Stimulated activated naive B cell treated with anti-CD40 and anti-IgM and Interleukin-4, amounts not matched to agents 10 μg/mL and 1 μg/mL and 100 μg/mL, for 72 hours (primary cell): ENCODE measurements around the gene CLIC6.
A peak's percentile ranks its signal among the peaks of the same experiment; 100 is the strongest.

Experiments
- ATAC-seq, 2 donors: fragments of 150-1000 bp; cut with Tn5 transposase; replicated peaks; 2 replicates each; pipeline ENCODE4 v1.10.0; 2021; ENCODE audit warnings: moderate library complexity in 1 of 2
- DNase-seq: peaks from one replicate; pipeline ENCODE4 v3.0.0; 2021
- H3K27ac Mint-ChIP-seq: one replicate; pipeline ENCODE4 v1.8.0; 2022; ENCODE audit warnings: mild to moderate bottlenecking, mixed read lengths
- H3K27me3 Mint-ChIP-seq, 2 donors: one replicate each; pipeline ENCODE4 v1.8.0; 2022; ENCODE audit warnings: mixed read lengths in 2 of 2
- H3K36me3 Mint-ChIP-seq, 2 donors: one replicate each; pipeline ENCODE4 v1.8.0; 2022; ENCODE audit warnings: mixed read lengths in 2 of 2, mild to moderate bottlenecking in 1 of 2
- H3K4me1 Mint-ChIP-seq, 2 donors: one replicate each; pipeline ENCODE4 v1.8.0; 2022; ENCODE audit warnings: mixed read lengths in 2 of 2, mild to moderate bottlenecking in 1 of 2
- H3K4me3 Mint-ChIP-seq, 2 donors: one replicate each; pipeline ENCODE4 v1.8.0; 2022; ENCODE audit warnings: mild to moderate bottlenecking in 2 of 2, mixed read lengths in 2 of 2, moderate library complexity in 1 of 2
- H3K9me3 Mint-ChIP-seq, 2 donors: one replicate each; pipeline ENCODE4 v1.8.0; 2022; ENCODE audit warnings: mixed read lengths in 2 of 2, mild to moderate bottlenecking in 1 of 2

Gene CLIC6

GRCh38 chr21:34670962-34671348, 2.2 kb downstream of the CLIC6 start:
- H3K27me3 Mint-ChIP-seq: peaks cover 63 to 65% of the 10 kb centered on the region in 2 donors
- peaks cover 13 to 21% of the 10 kb centered on the region in 2 donors for H3K4me1 Mint-ChIP-seq
- no peak for DNase-seq
- H3K36me3 Mint-ChIP-seq: peaks cover 0 to 2% of the 10 kb centered on the region in 2 donors
- no peak for ATAC-seq
- no peaks in the 10 kb centered on the region for H3K9me3 Mint-ChIP-seq
- H3K27ac Mint-ChIP-seq: no peak overlapping the region
- H3K4me3 Mint-ChIP-seq: peak overlapping the region; percentile 75 to 77

- peak overlapping the region in 1 of 2 donors; percentile 41 for H3K4me3 Mint-ChIP-seq
Observed at GRCh38 chr21:34671462-34671861, 2.7 kb downstream of the CLIC6 start.

GRCh38 chr21:34671891-34672290, 3.1 kb downstream of the CLIC6 start:
- peaks cover 0 to 2% of the 10 kb centered on the region in 2 donors for H3K36me3 Mint-ChIP-seq
- no peak overlapping the region for H3K27ac Mint-ChIP-seq
- H3K4me3 Mint-ChIP-seq: no peak overlapping the region
- no peaks in the 10 kb centered on the region for H3K9me3 Mint-ChIP-seq
- DNase-seq (no peak), ATAC-seq (no peak)
- H3K27me3 Mint-ChIP-seq: peaks cover 64 to 65% of the 10 kb centered on the region in 2 donors
- H3K4me1 Mint-ChIP-seq: peaks cover 13 to 21% of the 10 kb centered on the region in 2 donors

More at GRCh38 chr21:34671462-34671861, 2.7 kb downstream of the CLIC6 start:
- H3K9me3 Mint-ChIP-seq: no peaks in the 10 kb centered on the region
- H3K4me1 Mint-ChIP-seq: peaks cover 13 to 21% of the 10 kb centered on the region in 2 donors
- no peak overlapping the region for H3K27ac Mint-ChIP-seq
- ATAC-seq: no peak
- H3K36me3 Mint-ChIP-seq: peaks cover 0 to 2% of the 10 kb centered on the region in 2 donors
- H3K27me3 Mint-ChIP-seq: peaks cover 64 to 65% of the 10 kb centered on the region in 2 donors
- DNase-seq: no peak

GRCh38 chr21:34673006-34673405, 4.2 kb downstream of the CLIC6 start:
- no peak overlapping the region for H3K27ac Mint-ChIP-seq
- H3K27me3 Mint-ChIP-seq: peaks cover 60 to 63% of the 10 kb centered on the region in 2 donors
- peaks cover 0 to 2% of the 10 kb centered on the region in 2 donors for H3K36me3 Mint-ChIP-seq
- H3K4me1 Mint-ChIP-seq: peaks cover 13 to 21% of the 10 kb centered on the region in 2 donors
- H3K4me3 Mint-ChIP-seq: no peak overlapping the region
- ATAC-seq (peak; percentile 64 to 65), DNase-seq (no peak)
- no peaks in the 10 kb centered on the region for H3K9me3 Mint-ChIP-seq

- Mint-ChIP-seq H3K36me3 (peaks cover 0 to 3% of the 10 kb centered on the region in 2 donors), H3K4me1 (peaks cover 12 to 19% of the 10 kb centered on the region in 2 donors), H3K27ac (no peak overlapping the region), H3K9me3 (peaks cover 2 to 6% of the 10 kb centered on the region in 2 donors), H3K27me3 (peaks cover 49 to 50% of the 10 kb centered on the region in 2 donors), H3K4me3 (no peak overlapping the region)
- ATAC-seq (no peak), DNase-seq (no peak)
Observed at GRCh38 chr21:34674468-34674867, 5.7 kb downstream of the CLIC6 start.

GRCh38 chr21:34675871-34676270, 7.1 kb downstream of the CLIC6 start:
- ATAC-seq (no peak), DNase-seq (no peak)
- no peak overlapping the region for H3K4me3 Mint-ChIP-seq
- H3K27ac Mint-ChIP-seq: no peak overlapping the region
- peaks cover 8 to 15% of the 10 kb centered on the region in 2 donors for H3K9me3 Mint-ChIP-seq
- H3K4me1 Mint-ChIP-seq: peaks cover 9 to 12% of the 10 kb centered on the region in 2 donors
- peaks cover 2 to 5% of the 10 kb centered on the region in 2 donors for H3K36me3 Mint-ChIP-seq
- peaks cover 42 to 45% of the 10 kb centered on the region in 2 donors for H3K27me3 Mint-ChIP-seq

- H3K4me1 Mint-ChIP-seq: peaks cover 3 to 5% of the 10 kb centered on the region in 2 donors
- peaks cover 2 to 5% of the 10 kb centered on the region in 2 donors for H3K36me3 Mint-ChIP-seq
- peaks cover 23 to 32% of the 10 kb centered on the region in 2 donors for H3K9me3 Mint-ChIP-seq
- DNase-seq (no peak), ATAC-seq (no peak)
- peaks cover 13 to 27% of the 10 kb centered on the region in 2 donors for H3K27me3 Mint-ChIP-seq
- H3K4me3 Mint-ChIP-seq: no peak overlapping the region
- no peak overlapping the region for H3K27ac Mint-ChIP-seq
Observed at GRCh38 chr21:34679051-34679450, 10.3 kb downstream of the CLIC6 start.

- ATAC-seq: no peak
- no peak for DNase-seq
- Mint-ChIP-seq H3K4me1 (peaks cover 1% of the 10 kb centered on the region in 2 donors), H3K9me3 (peaks cover 23 to 28% of the 10 kb centered on the region in 2 donors), H3K27me3 (peaks cover 0 to 25% of the 10 kb centered on the region in 2 donors), H3K4me3 (no peak overlapping the region), H3K27ac (no peak overlapping the region), H3K36me3 (peaks cover under 1 to 5% of the 10 kb centered on the region in 2 donors)
Observed at GRCh38 chr21:34684174-34684876, 15.5 kb downstream of the CLIC6 start.

- Mint-ChIP-seq H3K27ac (no peak overlapping the region), H3K27me3 (peaks cover 0 to 19% of the 10 kb centered on the region in 2 donors), H3K4me1 (peaks cover 5 to 15% of the 10 kb centered on the region in 2 donors), H3K4me3 (no peak overlapping the region), H3K36me3 (no peaks in the 10 kb centered on the region), H3K9me3 (peaks cover 7% of the 10 kb centered on the region in 2 donors)
- ATAC-seq (no peak), DNase-seq (no peak)
Observed at GRCh38 chr21:34687065-34687464, 18.3 kb downstream of the CLIC6 start.

- H3K4me3 Mint-ChIP-seq: no peak overlapping the region
- peaks cover 10 to 21% of the 10 kb centered on the region in 2 donors for H3K4me1 Mint-ChIP-seq
- ATAC-seq (no peak), DNase-seq (no peak)
- no peak overlapping the region for H3K27ac Mint-ChIP-seq
- H3K36me3 Mint-ChIP-seq: no peaks in the 10 kb centered on the region
- peaks cover 0 to 19% of the 10 kb centered on the region in 2 donors for H3K27me3 Mint-ChIP-seq
- peaks cover 5 to 7% of the 10 kb centered on the region in 2 donors for H3K9me3 Mint-ChIP-seq
Observed at GRCh38 chr21:34687745-34688144, 19.0 kb downstream of the CLIC6 start.

- H3K4me3 Mint-ChIP-seq: no peak overlapping the region
- H3K27me3 Mint-ChIP-seq: peaks cover 0 to 17% of the 10 kb centered on the region in 2 donors
- no peak for ATAC-seq
- DNase-seq: no peak
- no peak overlapping the region for H3K27ac Mint-ChIP-seq
- peaks cover 14 to 25% of the 10 kb centered on the region in 2 donors for H3K4me1 Mint-ChIP-seq
- peaks cover 4 to 6% of the 10 kb centered on the region in 2 donors for H3K9me3 Mint-ChIP-seq
- no peaks in the 10 kb centered on the region for H3K36me3 Mint-ChIP-seq
Observed at GRCh38 chr21:34688145-34688544, 19.4 kb downstream of the CLIC6 start.

- no peak for ATAC-seq
- Mint-ChIP-seq H3K4me1 (peaks cover 20 to 31% of the 10 kb centered on the region in 2 donors), H3K4me3 (no peak overlapping the region), H3K27me3 (peaks cover 0 to 11% of the 10 kb centered on the region in 2 donors), H3K9me3 (peaks cover 2 to 3% of the 10 kb centered on the region in 2 donors), H3K27ac (no peak overlapping the region), H3K36me3 (peaks cover 2 to 4% of the 10 kb centered on the region in 2 donors)
- DNase-seq: no peak
Observed at GRCh38 chr21:34688715-34689114, 19.9 kb downstream of the CLIC6 start.

- ATAC-seq (no peak), DNase-seq (no peak)
- peaks cover 28 to 44% of the 10 kb centered on the region in 2 donors for H3K4me1 Mint-ChIP-seq
- H3K27me3 Mint-ChIP-seq: peaks cover 2 to 17% of the 10 kb centered on the region in 2 donors
- H3K27ac Mint-ChIP-seq: no peak overlapping the region
- peaks cover 7 to 10% of the 10 kb centered on the region in 2 donors for H3K9me3 Mint-ChIP-seq
- no peak overlapping the region for H3K4me3 Mint-ChIP-seq
- H3K36me3 Mint-ChIP-seq: peaks cover 8 to 13% of the 10 kb centered on the region in 2 donors
Observed at GRCh38 chr21:34690041-34690792, 21.4 kb downstream of the CLIC6 start.

GRCh38 chr21:34690793-34691175, 22.0 kb downstream of the CLIC6 start:
- H3K27ac Mint-ChIP-seq: no peak overlapping the region
- H3K4me1 Mint-ChIP-seq: peaks cover 33 to 50% of the 10 kb centered on the region in 2 donors
- peaks cover 3 to 17% of the 10 kb centered on the region in 2 donors for H3K27me3 Mint-ChIP-seq
- peaks cover 7 to 12% of the 10 kb centered on the region in 2 donors for H3K9me3 Mint-ChIP-seq
- ATAC-seq (no peak), DNase-seq (no peak)
- peaks cover 10 to 16% of the 10 kb centered on the region in 2 donors for H3K36me3 Mint-ChIP-seq
- H3K4me3 Mint-ChIP-seq: no peak overlapping the region
